HG03575 (cell line): Measurements from ENCODE around the gene ELF2.
"Not testable (repeated sequence)": the region's sequence is repeated elsewhere in the genome, so short reads cannot be mapped to it uniquely, and the experiment has no call there.

Source experiments
- ATAC-seq: cut with Tn5 transposase; IDR thresholded peaks from one replicate; pipeline ENCODE4 v1.9.1; 2021; ENCODE audit not compliant: unreplicated experiment, insufficient number of reproducible peaks, low FRiP score; ENCODE audit errors: extremely low read depth

The ELF2 gene

DNA sequence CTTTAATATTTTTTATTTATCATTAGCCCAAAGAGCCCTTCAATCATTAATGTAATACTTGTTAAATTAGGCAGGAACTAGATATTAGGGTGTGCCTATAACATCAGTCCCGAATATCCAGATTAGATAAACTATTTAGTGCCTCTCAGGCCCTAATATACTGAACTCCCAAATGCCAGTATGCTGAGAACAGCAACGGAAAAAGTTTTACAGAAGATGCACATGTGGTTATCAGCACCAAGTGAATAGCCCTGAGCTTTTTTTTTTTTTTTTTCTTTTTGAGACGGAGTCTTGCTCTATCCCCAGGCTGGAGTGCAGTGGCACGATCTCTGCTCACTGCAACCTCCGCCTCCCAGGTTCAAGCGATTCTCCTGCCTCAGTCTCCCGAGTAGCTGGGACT, 13.0 kb upstream of the ELF2 start:
- ATAC-seq = no peak

GRCh38 chr4:139189417-139189749, 12.4 kb upstream of the ELF2 start:
- no peak for ATAC-seq

GRCh38 chr4:139188648-139189416, 11.8 kb upstream of the ELF2 start:
- ATAC-seq = no peak

DNA sequence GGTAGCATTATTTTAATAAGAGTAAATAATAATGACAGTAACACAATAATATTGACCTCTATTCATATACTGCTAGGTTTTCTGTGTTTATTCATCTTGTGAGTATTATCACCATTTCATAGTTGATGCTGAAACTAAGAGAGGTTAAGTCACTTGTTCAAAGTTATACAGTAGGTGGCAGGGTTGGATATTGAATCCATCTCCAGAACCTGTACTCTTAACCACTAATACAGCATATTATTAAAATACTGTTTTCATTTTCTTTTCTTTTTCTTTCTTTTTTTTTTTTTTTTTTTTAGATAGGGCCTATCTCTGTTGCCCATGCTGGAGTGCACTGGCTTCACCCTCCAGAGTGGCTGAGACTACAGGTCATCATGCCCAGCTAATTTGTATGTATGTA, 7.1 kb upstream of the ELF2 start:
- ATAC-seq = no peak

DNA sequence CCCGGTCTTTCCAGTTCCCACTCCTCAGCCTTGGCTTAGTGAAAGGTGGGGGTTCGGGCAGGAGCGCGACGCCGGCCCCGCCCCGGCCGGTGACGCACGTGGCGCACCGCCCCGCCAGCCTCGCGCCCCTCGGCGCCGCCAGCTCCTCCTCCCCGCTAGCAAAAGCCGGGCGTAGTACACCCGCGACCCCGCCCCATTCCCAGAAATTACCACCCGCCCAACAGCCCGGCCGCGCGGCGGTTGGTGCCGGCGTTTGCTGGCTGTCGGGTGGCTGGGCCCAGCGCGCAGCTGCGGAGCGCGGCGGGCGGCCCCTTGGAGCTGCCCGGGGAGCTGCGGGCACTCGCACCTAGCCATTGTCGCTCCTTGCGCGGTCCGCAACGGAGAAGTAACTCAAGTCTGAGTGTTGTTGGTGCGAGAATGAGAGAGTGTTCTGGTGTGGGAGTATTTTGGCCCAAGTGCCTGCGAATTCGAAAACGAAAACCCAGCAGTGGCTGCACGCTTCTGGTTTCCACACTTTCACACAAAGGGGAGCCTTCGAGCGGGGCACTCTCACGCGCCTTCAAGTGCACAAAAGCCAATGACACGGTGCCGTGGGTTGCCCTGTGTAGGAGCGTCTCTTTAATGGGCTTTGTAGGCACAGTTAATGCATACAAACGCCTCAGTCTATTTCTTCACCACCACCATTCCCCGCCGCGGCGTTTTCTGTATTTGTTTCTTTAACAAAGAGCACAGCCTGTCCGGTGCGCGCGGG, 1.0 kb upstream of the ELF2 start:
- ATAC-seq = peak; percentile 39

DNA sequence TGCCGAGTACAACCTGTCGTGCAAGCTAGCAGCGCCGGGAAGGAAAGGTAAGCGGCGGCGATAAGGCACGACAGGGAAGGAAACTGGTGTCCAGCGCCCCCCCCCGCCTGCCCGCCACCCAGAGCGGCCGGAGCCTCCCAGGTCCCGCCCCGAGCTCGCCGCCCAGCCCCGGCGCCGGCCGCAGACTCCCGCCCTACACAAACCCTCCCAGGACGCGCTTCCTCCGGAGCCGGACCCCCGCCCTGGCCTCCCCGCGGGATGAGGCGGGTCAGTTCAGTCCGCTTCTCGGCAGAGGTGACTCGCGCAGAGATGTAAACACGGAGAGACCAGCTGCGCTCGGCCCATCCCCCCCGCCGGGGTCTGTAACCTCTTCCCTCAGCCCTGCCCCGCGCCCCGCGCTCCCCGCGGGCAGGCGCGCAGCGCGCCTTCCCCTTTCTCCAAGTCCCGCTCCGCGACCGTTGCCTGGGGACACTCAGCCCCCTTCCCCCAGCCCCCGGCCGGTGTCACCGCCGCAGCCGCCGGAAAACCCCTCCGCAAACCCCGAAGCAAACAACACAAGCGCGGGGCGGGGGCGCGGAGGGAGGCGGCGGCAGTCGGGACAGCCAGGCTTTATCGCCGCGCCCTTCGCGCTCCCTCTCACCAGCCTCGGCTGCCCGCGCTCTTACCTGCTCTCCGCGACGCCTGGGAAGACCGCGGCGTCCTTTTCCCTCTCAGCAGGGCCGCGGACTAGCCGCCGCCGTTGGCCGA, 543 bp downstream of the ELF2 start:
- ATAC-seq = no peak

- ATAC-seq = no peak
Observed at GRCh38 chr4:139175646-139176301, 1.2 kb downstream of the ELF2 start.

- ATAC-seq = no peak
Observed at GRCh38 chr4:139171876-139172691, 4.9 kb downstream of the ELF2 start.

DNA sequence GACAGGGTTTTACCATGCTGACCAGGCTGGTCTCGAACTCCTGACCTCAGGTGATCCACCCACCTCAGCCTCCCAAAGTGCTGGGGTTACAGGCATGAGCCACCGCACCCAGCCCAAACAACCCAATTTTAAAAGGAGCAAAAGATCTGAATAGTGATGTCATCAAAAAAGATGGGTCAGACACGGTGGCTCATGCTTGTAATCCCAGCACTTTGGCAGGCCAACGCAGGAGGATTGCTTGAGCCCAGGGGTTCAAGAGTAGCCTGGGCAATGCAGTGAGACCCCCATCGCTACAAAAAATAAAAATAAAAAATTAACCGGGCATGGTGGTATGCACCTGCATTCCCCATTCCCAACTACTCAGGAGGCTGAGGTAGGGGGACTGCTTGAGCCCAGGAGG, 6.1 kb downstream of the ELF2 start:
- ATAC-seq = no peak

DNA sequence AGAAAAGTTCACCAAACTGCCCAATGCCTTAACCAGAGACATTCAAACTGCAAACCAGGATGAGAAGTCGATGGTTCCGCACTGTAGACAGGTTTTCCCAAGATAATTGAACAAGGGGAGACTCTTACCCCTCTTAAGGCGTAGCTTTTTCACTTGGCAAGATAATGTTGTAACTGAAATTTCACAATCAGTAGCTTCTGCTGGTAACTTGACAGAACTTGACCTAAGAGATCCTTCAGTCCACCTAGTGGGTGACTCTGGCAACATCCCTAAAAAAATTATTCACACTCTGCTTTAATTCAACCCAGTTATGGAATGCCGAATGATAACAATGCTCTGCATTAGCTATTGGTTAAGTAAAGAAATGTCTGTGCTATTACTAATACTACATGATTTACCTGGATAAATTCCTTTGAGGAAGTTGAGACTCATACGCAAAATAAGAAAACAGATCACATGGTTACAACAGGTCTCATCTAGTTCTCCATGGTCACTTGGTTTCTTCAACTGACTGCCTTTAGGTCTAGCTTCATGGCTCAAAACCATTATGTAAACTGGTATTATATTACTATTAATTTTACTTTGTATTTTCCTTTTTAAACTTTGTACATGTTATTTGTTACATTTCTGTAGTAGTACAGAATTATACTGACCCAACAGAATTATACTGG, 9.1 kb downstream of the ELF2 start:
- ATAC-seq = no peak

DNA sequence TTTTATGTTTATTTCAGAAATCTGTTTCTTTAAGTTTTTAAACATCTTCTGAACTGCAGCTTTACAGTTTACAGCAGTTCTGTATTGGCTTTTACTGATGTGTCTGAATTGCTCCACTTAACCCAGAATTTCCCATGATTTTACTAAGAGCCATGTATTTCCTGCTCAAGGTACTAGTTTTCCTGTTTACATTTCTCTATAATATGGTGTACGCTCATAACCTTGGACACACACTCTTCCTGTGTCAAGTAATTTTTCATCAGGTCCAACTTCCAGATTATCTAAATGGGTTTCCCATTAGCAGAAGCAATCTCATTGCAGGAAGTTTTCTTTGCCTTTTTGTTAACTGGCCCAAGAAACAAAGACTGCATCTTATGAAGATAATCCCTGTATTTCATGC, 12.3 kb downstream of the ELF2 start:
- no peak for ATAC-seq

DNA sequence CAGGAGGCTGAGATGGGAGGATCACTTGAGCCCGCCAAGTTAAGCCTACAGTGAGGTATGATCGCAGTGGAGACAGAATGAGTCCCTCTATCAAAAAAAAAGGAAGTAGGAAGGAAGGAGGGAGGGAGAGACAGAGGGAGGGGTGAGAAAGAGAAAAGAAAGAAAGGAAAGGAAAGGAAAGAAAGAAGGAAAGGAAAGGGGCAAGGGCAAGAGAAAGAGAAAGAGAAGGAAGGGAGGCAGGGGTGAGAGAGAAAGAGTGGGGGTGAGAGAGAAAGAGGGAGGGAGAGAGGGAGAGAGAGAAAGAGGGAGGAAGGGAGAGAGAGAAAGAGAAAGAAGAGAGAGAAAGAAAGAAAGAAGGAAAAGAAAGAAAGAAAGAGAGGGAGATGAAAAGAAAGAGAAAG, 13.2 kb downstream of the ELF2 start:
- no peak for ATAC-seq

DNA sequence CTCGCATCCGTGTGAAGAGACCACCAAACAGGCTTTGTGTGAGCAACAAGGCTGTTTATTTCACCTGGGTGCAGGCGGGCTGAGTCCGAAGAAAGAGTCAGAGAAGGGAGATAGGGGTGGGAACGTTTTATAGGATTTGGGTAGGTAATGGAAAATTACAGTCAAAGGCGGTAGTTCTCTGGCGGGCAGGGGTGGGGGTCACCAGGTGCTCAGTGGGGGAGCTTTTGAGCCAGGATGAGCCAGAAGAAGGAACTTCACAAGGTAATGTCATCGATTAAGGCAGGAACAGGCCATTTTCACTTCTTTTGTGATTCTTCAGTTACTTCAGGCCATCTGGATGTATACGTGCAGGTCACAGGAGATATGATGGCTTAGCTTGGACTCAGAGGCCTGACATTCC, 19.0 kb downstream of the ELF2 start:
- not testable (repeated sequence) for ATAC-seq

DNA sequence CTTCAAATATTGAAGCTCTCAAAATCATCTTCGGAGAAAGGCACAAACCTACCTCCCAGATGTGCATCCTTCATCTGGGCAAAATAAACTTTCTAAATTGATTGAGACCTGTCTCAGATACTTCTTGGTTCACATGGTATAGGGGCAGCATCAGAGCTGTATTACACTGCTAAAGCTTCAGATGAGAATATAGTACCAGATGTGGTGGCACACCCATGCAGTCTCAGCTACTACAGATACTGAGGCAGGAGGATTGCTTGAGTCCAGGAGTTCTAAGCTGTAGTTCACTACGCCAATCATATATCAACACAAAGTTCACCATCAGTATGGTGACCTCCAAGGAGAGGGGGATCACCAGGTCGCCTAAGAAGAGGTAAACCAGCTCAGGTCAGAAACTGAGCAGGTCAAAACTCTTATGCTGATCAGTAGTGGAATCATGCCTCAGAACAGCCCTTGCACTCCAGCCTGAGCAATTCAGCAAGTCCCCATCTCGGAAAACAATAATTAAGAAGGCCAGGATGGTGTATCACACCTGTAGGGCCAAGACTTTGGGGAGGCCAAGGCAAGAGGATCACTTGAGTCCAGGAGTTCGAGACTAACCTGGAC, 22.0 kb downstream of the ELF2 start:
- ATAC-seq = no peak

DNA sequence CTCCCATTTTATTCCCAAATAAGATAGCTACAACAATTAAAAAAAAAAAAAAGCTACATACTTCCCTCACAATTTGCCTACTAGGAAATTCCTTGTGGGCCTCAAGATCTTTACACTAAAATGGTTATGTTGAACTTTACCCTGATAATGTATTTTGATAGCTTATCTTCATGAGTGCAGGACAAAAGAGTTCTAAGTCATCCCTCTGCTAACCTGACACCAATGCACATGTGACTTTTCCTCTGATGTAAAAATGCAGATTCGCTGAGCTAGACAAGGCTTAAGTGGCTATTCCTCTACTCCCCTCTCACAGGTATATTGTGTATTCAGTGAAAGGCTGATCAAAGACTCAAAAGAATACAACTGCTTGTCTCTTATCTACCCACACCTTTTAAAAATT, 22.5 kb downstream of the ELF2 start:
- no peak for ATAC-seq

DNA sequence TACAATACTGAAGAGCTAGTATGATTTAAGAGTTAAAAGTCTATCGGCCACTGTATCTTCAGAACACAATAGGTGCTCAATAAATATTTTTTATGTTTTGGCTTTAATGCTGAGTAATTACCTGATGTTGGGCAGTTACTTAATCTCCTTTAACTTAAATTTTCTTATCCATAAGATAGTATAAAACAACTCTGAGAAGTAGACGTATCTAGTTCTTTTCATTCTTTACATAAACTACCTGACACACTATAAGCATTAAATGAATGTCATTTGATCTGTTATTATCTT, 22.9 kb downstream of the ELF2 start:
- ATAC-seq = no peak

- ATAC-seq = no peak
Observed at GRCh38 chr4:139153411-139154133, 23.4 kb downstream of the ELF2 start.

- ATAC-seq = no peak
Observed at GRCh38 chr4:139152249-139152648, 24.8 kb downstream of the ELF2 start.
